ENCODE results near the gene GPA33. TPM values are rescaled to one million over a fixed set of nuclear protein-coding genes. Genes with fewer than 3 reads are reported as not detected.

The GPA33 gene
- polyA plus RNA-seq, 1 donor (not counting 4 experiments of a cell fraction or from before 2014, with no cell fraction given), result not detected

GRCh38 chr1:167022384-167022783 lies 67.8 kb downstream of the GPA33 start:
- dilution Hi-C loops (cut with MboI; ENCODE audit: extremely low pct_ligation_motif_present, low sequenced_read_pairs), result no loop called here
- Histone ChIP-seq H3K27ac (ENCODE audit: control insufficient read depth, insufficient read depth, low read length) (no peak overlapping the region), H3K4me1 (ENCODE audit: control insufficient read depth, extremely low read depth, insufficient read depth, low read length) (no peaks in the 10 kb centered on the region), H3K4me3 (ENCODE audit: control insufficient read depth in 2 of 3, extremely low read depth in 1 of 3, insufficient read depth in 2 of 3, low read depth in 1 of 3, low read length in 3 of 3) (no peak overlapping the region), H3K36me3 (ENCODE audit: control insufficient read depth in 2 of 2, extremely low read depth in 1 of 2, insufficient read depth in 2 of 2, low read length in 2 of 2) (no peaks in the 10 kb centered on the region), H3K9me1 (ENCODE audit: control insufficient read depth, extremely low read depth, insufficient read depth, low read length) (no peaks in the 10 kb centered on the region), H3K27me3 (ENCODE audit: control insufficient read depth, extremely low read depth, insufficient read depth, low read length) (no peaks in the 10 kb centered on the region), H3K9ac (ENCODE audit: control insufficient read depth, extremely low read depth, insufficient read depth, low read length) (no peak overlapping the region), H3K79me2 (ENCODE audit: control insufficient read depth, insufficient read depth, low read length) (no peaks in the 10 kb centered on the region), H3K9me3 (ENCODE audit: control insufficient read depth, low read depth, low read length) (no peaks in the 10 kb centered on the region), H4K20me1 (ENCODE audit: control insufficient read depth, extremely low read depth, insufficient read depth, low read length) (no peaks in the 10 kb centered on the region), H3K4me2 (ENCODE audit: control insufficient read depth, extremely low read depth, insufficient read depth, low read depth, low read length) (no peak overlapping the region), H2AFZ (ENCODE audit: control insufficient read depth, low read length) (no peak overlapping the region)
- TF ChIP-seq CTCF (optimal IDR thresholded peaks at IDR 0.05 in 1 of 3, IDR thresholded peaks at IDR 0.05 in 1 of 3, conservative IDR thresholded peaks at IDR 0.05 in 1 of 3; ENCODE audit: extremely low read depth in 1 of 3, insufficient read depth in 2 of 3, low read length in 3 of 3), result no peak
- no peak for TF ChIP-seq EZH2 (IDR thresholded peaks at IDR 0.05; ENCODE audit: low read length)
- DNase-seq (ENCODE audit: low read depth, low spot score) (no peak), FAIRE-seq (no peak)

GRCh38 chr1:167016100-167016750 lies 74.0 kb downstream of the GPA33 start:
- TF ChIP-seq CTCF (optimal IDR thresholded peaks at IDR 0.05 in 1 of 3, IDR thresholded peaks at IDR 0.05 in 1 of 3, conservative IDR thresholded peaks at IDR 0.05 in 1 of 3; ENCODE audit: extremely low read depth in 1 of 3, insufficient read depth in 2 of 3, low read length in 3 of 3) (no peak), EZH2 (IDR thresholded peaks at IDR 0.05; ENCODE audit: low read length) (no peak)
- H3K4me2 ChIP-seq (ENCODE audit: control insufficient read depth, extremely low read depth, insufficient read depth, low read depth, low read length), result no peak overlapping the region
- no peaks in the 10 kb centered on the region for H3K9me3 ChIP-seq (ENCODE audit: control insufficient read depth, low read depth, low read length)
- DNase-seq (ENCODE audit: low read depth, low spot score) (no peak), FAIRE-seq (no peak)
- no peaks in the 10 kb centered on the region for H3K79me2 ChIP-seq (ENCODE audit: control insufficient read depth, insufficient read depth, low read length)
- H3K4me1 ChIP-seq (ENCODE audit: control insufficient read depth, extremely low read depth, insufficient read depth, low read length), result peaks cover 2% of the 10 kb centered on the region
- no peak overlapping the region for H3K9ac ChIP-seq (ENCODE audit: control insufficient read depth, extremely low read depth, insufficient read depth, low read length)
- H3K27me3 ChIP-seq (ENCODE audit: control insufficient read depth, extremely low read depth, insufficient read depth, low read length), result no peaks in the 10 kb centered on the region
- no peak overlapping the region for H3K4me3 ChIP-seq (ENCODE audit: control insufficient read depth in 2 of 3, extremely low read depth in 1 of 3, insufficient read depth in 2 of 3, low read depth in 1 of 3, low read length in 3 of 3)
- no peak overlapping the region for H3K27ac ChIP-seq (ENCODE audit: control insufficient read depth, insufficient read depth, low read length)
- dilution Hi-C loops (cut with MboI; ENCODE audit: extremely low pct_ligation_motif_present, low sequenced_read_pairs), result no loop called here
- H2AFZ ChIP-seq (ENCODE audit: control insufficient read depth, low read length), result no peak overlapping the region
- no peaks in the 10 kb centered on the region for H4K20me1 ChIP-seq (ENCODE audit: control insufficient read depth, extremely low read depth, insufficient read depth, low read length)
- no peaks in the 10 kb centered on the region for H3K36me3 ChIP-seq (ENCODE audit: control insufficient read depth in 2 of 2, extremely low read depth in 1 of 2, insufficient read depth in 2 of 2, low read length in 2 of 2)
- H3K9me1 ChIP-seq (ENCODE audit: control insufficient read depth, extremely low read depth, insufficient read depth, low read length), result no peaks in the 10 kb centered on the region

Data from keratinocyte (primary cell).